Medulla oblongata (tissue), 1 donor: ENCODE measurements around the gene ITPRID2.
"Not testable (repeated sequence)": the region's sequence is repeated elsewhere in the genome, so short reads cannot be mapped to it uniquely, and the experiment has no call there.

Experiments used
- DNase-seq: peaks from one replicate; pipeline ENCODE4 v3.0.0-alpha.2; 2015; ENCODE audit errors: extremely low spot score

Gene ITPRID2

DNA sequence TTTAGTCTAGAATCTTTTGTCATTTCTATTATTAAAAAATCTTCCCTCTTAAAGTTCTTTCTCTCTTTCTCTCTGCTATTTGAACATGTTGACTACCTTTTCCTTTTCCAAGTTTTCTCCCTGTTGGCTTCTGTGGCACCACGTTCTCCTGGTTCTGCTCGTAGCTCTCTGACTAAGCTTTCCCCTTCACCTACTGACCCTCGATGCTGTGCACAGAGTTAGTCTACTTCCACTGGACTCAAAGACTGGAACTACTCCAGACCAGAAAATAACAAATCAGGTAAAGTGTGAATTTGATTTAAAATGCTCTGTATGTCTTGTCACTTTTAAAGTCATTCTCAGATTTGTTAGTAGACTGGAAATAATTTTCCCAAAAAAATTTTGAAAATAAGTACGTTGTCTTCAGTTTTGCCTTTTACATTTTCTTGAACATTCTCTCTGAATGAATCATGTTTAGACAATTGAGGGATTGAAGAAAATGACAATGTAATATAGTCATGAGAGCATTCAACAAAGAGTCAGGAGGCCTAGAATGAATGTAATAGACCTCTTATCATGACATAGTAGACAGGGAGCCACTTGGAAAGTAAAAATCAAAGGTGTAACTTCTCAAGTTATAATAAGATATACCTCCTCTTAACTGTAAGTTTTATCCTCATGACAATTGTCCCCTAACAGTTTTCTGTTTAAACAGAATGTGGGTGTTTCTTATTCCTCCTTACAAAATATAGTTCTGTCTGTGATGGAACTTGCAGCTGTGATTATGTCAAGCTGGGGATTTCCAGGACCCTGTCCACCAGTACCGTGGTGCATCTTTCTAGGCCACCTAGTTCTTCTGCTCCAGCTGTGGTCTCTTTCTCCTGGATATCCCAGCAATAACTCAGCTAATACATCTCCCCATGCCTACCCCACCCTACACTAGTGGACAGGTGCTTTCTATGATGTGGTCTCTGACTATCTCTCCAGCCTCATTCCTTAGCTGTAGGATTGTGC is 25.5 kb downstream of the ITPRID2 start:
- DNase-seq: no peak

- no peak for DNase-seq
Measured at GRCh38 chr2:181918188-181918587, 26.7 kb downstream of the ITPRID2 start.

GRCh38 chr2:181923121-181923520 is 31.6 kb downstream of the ITPRID2 start:
- no peak for DNase-seq

DNA sequence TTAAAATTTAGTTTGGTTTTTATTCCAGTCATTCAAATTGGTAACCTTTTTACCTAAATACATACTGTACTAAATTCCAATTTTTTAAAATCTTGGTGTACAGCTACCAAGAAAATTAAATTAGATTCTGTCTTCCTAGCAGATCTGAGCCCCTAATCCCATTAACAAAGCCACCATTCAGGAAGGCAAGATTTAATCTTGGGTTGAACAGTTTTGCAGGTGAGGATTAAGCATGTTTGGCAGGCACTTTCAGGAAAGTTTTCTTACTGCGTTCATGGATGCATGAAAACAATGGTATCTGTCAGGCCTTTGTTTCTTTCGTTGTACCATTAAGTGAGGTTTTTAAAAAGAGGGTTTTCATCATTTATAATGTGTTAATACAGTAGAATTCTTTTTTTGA is 32.8 kb downstream of the ITPRID2 start:
- DNase-seq: no peak

- DNase-seq: no peak
Measured at GRCh38 chr2:181934694-181935093, 43.2 kb downstream of the ITPRID2 start.

- DNase-seq: peak; percentile 74
Measured at GRCh38 chr2:181937473-181937872, 45.9 kb downstream of the ITPRID2 start.

- no peak for DNase-seq
Measured at GRCh38 chr2:181943411-181944124, 52.0 kb downstream of the ITPRID2 start.

GRCh38 chr2:181944164-181944913 is 52.8 kb downstream of the ITPRID2 start:
- no peak for DNase-seq

GRCh38 chr2:181944914-181945291 is 53.4 kb downstream of the ITPRID2 start:
- no peak for DNase-seq

DNA sequence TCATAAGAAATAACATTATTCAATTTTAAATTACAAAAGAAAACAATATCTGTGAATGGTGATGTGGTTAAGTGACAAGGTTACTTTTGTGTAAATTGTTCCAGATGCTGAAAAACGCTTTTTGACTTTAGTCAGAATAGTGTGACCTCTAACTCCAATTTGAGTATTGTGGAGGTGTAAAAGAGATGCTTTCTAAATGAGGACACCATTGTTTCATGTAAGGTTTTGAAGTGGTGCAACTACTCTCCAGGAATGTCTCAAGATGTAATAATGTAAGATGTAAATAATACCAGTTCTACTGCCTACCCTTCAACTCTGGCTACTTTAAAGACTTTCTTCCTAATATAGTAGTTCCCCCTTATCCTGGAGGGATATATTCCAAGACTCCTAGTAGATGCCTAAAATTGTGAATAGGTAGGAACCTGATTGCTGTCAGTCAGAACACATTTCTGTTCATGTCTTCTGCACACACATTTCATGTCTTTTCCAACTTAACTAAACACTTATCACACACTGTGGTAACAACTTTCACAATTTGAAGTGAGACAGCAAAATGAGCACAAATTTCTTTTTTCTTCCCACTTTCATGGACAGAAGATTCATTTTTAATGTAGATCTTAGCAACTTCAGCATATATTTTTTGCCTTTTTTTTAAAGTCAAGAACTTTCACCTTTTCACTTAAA is 55.1 kb downstream of the ITPRID2 start:
- no peak for DNase-seq

DNA sequence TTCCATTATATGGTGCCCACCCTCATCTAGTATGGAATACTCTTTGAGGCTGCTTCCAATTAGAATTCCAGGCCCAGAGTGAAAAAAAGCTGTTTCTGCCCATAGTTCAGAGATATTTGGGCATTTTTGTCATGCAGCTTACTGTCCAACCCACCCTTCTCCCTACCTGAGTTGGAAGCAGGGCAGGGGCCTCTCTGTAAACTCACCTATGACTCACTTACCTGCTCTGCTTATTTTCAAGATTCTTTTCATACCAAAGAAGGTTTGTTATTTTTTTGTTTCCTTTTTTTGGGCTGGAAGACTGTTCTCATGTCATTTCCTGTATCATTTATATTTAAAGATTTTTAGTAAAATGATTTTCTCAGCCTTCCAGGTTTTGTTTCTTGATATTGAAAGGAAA is 55.7 kb downstream of the ITPRID2 start:
- DNase-seq: no peak

DNA sequence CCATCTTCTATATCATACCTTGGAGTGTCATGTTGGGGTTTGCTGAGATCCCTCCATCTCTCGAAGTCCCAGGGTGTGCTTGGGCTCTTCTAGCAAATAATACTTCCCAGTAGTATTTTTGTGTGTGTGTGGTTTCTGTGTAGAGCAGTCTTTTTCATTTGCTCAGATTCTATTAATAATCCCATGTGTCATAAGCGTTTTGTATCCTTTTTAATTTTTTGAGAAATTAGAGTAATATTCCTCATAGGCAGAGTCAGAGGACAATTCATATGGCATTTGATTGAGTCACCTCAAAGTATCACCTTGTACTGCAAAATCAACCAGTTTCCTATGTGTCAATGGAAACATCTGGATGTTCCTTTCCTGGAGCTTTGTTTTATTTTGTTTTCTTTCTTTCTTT is 56.7 kb downstream of the ITPRID2 start:
- no peak for DNase-seq

- DNase-seq: no peak
Measured at GRCh38 chr2:181949047-181949446, 57.5 kb downstream of the ITPRID2 start.

- no peak for DNase-seq
Measured at GRCh38 chr2:181952404-181953226, 61.1 kb downstream of the ITPRID2 start.

DNA sequence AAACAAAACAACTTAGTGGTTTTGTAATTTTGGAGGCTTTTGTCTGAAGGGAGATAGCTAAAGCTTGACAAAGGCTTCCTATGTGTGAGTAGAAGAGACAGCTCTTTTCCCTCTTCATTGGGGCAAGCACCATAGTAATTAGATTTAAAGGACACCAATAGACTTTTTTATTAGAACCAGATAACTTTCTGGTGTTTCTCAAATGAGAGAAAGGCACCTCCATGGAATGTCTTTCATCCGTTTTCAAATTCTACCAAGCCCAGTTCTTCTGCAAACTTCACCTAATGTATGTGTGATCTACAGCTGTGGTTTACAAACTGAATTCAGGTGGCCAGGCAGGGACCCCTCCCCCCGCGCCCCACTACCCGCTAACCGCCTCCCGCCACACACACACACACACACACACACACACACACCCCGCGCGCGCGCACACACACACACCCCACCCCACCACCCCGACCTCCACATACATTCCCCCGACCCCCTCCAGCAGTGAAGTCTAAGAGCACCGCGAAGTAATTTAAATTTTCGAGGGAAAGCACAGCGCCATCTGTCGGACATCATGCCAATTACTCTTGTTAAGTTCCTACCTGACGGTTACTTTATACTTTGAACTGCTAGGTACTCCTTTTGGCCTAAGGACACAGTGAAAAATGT is 62.5 kb downstream of the ITPRID2 start:
- DNase-seq: peak; percentile 78

GRCh38 chr2:181954538-181954883 is 63.0 kb downstream of the ITPRID2 start:
- DNase-seq: no peak

DNA sequence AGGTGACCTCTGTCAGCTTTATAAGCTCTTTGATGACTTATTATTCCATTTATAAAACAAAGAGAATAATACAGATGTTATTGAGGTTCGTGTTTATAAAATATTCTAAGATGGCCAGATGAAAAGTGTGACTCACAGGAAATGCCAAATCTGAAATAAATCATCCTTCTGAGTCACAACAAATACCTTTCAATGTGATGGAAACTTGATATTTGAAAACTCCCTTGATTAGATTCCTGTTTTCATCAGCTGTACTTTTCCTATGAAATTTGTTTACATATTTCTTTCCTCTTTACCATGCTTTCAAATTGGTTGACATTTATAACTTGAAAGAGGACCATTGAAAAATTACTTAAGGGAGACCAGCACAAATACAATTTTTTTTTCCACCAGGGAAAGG is 63.5 kb downstream of the ITPRID2 start:
- no peak for DNase-seq

GRCh38 chr2:181955866-181956265 is 64.3 kb downstream of the ITPRID2 start:
- DNase-seq: not testable (repeated sequence)

GRCh38 chr2:181957668-181958067 is 66.1 kb downstream of the ITPRID2 start:
- DNase-seq: no peak

- DNase-seq: no peak
Measured at GRCh38 chr2:181958726-181959125, 67.2 kb downstream of the ITPRID2 start.
